Left ventricle myocardium inferior (tissue), 1 donor: ENCODE data around the gene PLEKHG4B. TPM values are rescaled to one million over a fixed set of nuclear protein-coding genes. Genes with fewer than 3 reads are reported as not detected.
"Not testable (repeated sequence)": the region's sequence is repeated elsewhere in the genome, so short reads cannot be mapped to it uniquely, and the experiment has no call there.

Experiments
- DNase-seq: peaks from one replicate; pipeline ENCODE4 v3.0.0-alpha.2; 2020
- H3K27ac ChIP-seq: fragments of 200-600 bp; replicated peaks from 2 replicates; pipeline ENCODE4 v1.8.0; 2021
- H3K27me3 ChIP-seq: fragments of 200-600 bp; 2 replicates; pipeline ENCODE4 v1.8.0; 2021; ENCODE audit warnings: low read depth
- H3K36me3 ChIP-seq: fragments of 200-600 bp; 2 replicates; pipeline ENCODE4 v1.8.0; 2021
- H3K4me1 ChIP-seq: fragments of 200-600 bp; 2 replicates; pipeline ENCODE4 v1.8.0; 2021
- H3K4me3 ChIP-seq: fragments of 200-600 bp; 2 replicates; pipeline ENCODE4 v1.8.0; 2021; ENCODE audit warnings: mild to moderate bottlenecking, moderate library complexity
- H3K9me3 ChIP-seq: fragments of 200-600 bp; replicated peaks from 2 replicates; pipeline ENCODE4 v1.8.0; 2021
- CTCF ChIP-seq: fragments of 200-600 bp; IDR thresholded peaks from 2 replicates; pipeline ENCODE4 v1.8.0; 2021; ENCODE audit warnings: antibody characterized with exemption, mild to moderate bottlenecking, borderline replicate concordance
- intact Hi-C: fragments of 100-400 bp; cut with micrococcal nuclease; formaldehyde crosslinking; loops from one replicate; pipeline ENCODE4 v1.11.0; 2022
- total RNA-seq: library from RNA; stranded (reverse); fragmentation: NEBNext Ultra II Directional; extraction: Animal tissue kit (Norgen Biotek cat#: 25700); gene quantifications from one replicate; pipeline ENCODE4 v1.2.1, GENCODE V29; 2021
- donor health status: DM: no; HTN: yes; CAD: no; lungs with severe emphysema.

Gene PLEKHG4B
- total RNA-seq, 1 donor from 2014 or later: not detected

- peak overlapping the region; percentile 72 for H3K27ac ChIP-seq
- H3K36me3 ChIP-seq, H3K27me3 ChIP-seq, intact Hi-C loops, DNase-seq, H3K4me3 ChIP-seq, H3K9me3 ChIP-seq: not testable (repeated sequence)
- peak; percentile 15 for TF ChIP-seq CTCF
- peaks cover 59% of the 10 kb centered on the region for H3K4me1 ChIP-seq
These were observed 105.1 kb downstream of the PLEKHG4B start for GRCh38 chr5:197031-197430.

GRCh38 chr5:197892-198489, 106.0 kb downstream of the PLEKHG4B start:
- Histone ChIP-seq H3K9me3 (no peaks in the 10 kb centered on the region), H3K27ac (peak overlapping the region; percentile 72), H3K4me1 (peaks cover 59% of the 10 kb centered on the region), H3K36me3 (peaks cover 4% of the 10 kb centered on the region), H3K27me3 (no peaks in the 10 kb centered on the region), H3K4me3 (no peak overlapping the region)
- DNase-seq: no peak
- intact Hi-C loops: no loop called here
- no peak for TF ChIP-seq CTCF

GRCh38 chr5:198516-199196, 106.7 kb downstream of the PLEKHG4B start:
- Histone ChIP-seq H3K27ac (peak overlapping the region; percentile 72), H3K9me3 (no peaks in the 10 kb centered on the region), H3K27me3 (no peaks in the 10 kb centered on the region), H3K4me1 (peaks cover 59% of the 10 kb centered on the region), H3K36me3 (peaks cover 9% of the 10 kb centered on the region), H3K4me3 (no peak overlapping the region)
- no peak for TF ChIP-seq CTCF
- DNase-seq: no peak
- intact Hi-C loops: no loop called here

GRCh38 chr5:199197-199949, 107.4 kb downstream of the PLEKHG4B start:
- no peak for DNase-seq
- Histone ChIP-seq H3K9me3 (no peaks in the 10 kb centered on the region), H3K27me3 (no peaks in the 10 kb centered on the region), H3K27ac (peak overlapping the region; percentile 48), H3K4me1 (peaks cover 59% of the 10 kb centered on the region), H3K36me3 (peaks cover 16% of the 10 kb centered on the region), H3K4me3 (no peak overlapping the region)
- TF ChIP-seq CTCF: no peak
- intact Hi-C loops: no loop called here

GRCh38 chr5:199950-200645, 108.1 kb downstream of the PLEKHG4B start:
- peak overlapping the region; percentile 21 for H3K4me3 ChIP-seq
- intact Hi-C loops: no loop called here
- peak overlapping the region; percentile 48 for H3K27ac ChIP-seq
- no peak for TF ChIP-seq CTCF
- peaks cover 24% of the 10 kb centered on the region for H3K36me3 ChIP-seq
- H3K27me3 ChIP-seq: no peaks in the 10 kb centered on the region
- DNase-seq: no peak
- peaks cover 55% of the 10 kb centered on the region for H3K4me1 ChIP-seq
- no peaks in the 10 kb centered on the region for H3K9me3 ChIP-seq
